CD14-positive monocyte (primary cell): ENCODE data around the gene DLK1. TPM values are rescaled to one million over a fixed set of nuclear protein-coding genes. Genes with fewer than 3 reads are reported as not detected.

ENCODE experiments used
- DNase-seq, 3 donors: peaks; one replicate each; pipeline ENCODE4 v3.0.0-alpha.2; 2011 to 2022
- H2AFZ ChIP-seq: 2 replicates; pipeline ENCODE4 v1.6.0; 2012; ENCODE audit warnings: mild to moderate bottlenecking, low read depth, low read length, inconsistent platforms; ENCODE audit not compliant: insufficient read depth, poor library complexity, severe bottlenecking
- H3K27ac ChIP-seq, 2 donors: 1 replicate in 1 of 2; 2 replicates in 1 of 2; pipeline ENCODE4 v1.5.1; 2012 to 2013; ENCODE audit warnings: low read length in 2 of 2, control low read depth in 1 of 2, inconsistent platforms in 1 of 2, low read depth in 1 of 2, mild to moderate bottlenecking in 1 of 2
- H3K27me3 ChIP-seq, 2 donors: one replicate each; pipeline versions ENCODE4 v1.6.0 to v1.6.1; 2011 to 2013; ENCODE audit warnings: low read length in 2 of 2; ENCODE audit not compliant: control insufficient read depth in 2 of 2, insufficient read depth in 2 of 2
- H3K36me3 ChIP-seq, 2 donors: replicated peaks in 1 of 2; 1 replicate in 1 of 2; 2 replicates in 1 of 2; pipeline versions ENCODE4 v1.5.1 to v1.6.1; 2012 to 2013; ENCODE audit warnings: low read length in 2 of 2, control low read depth in 1 of 2, inconsistent platforms in 1 of 2, mild to moderate bottlenecking in 1 of 2; ENCODE audit not compliant: insufficient read depth in 2 of 2, control insufficient read depth in 1 of 2
- H3K4me1 ChIP-seq, 2 donors: 1 replicate in 1 of 2; 2 replicates in 1 of 2; pipeline versions ENCODE4 v1.5.1 to v1.6.1; 2012 to 2013; ENCODE audit warnings: low read length in 2 of 2, control low read depth in 1 of 2, inconsistent platforms in 1 of 2, mild to moderate bottlenecking in 1 of 2, moderate library complexity in 1 of 2; ENCODE audit not compliant: insufficient read depth in 2 of 2, control insufficient read depth in 1 of 2
- H3K4me2 ChIP-seq: replicated peaks from 2 replicates; pipeline ENCODE3; 2012; ENCODE audit warnings: low read length, moderate library complexity, mild to moderate bottlenecking; ENCODE audit not compliant: poor library complexity, severe bottlenecking; ENCODE audit errors: extremely low read depth
- H3K4me3 ChIP-seq, 3 experiments: fragments of 200-600 bp in 1 of 3; sonication (generic) in 1 of 3; replicated peaks in 1 of 3; 1 replicate in 2 of 3; 2 replicates in 1 of 3; pipeline ENCODE4 v1.5.1; 2011 to 2013; ENCODE audit warnings: low read length in 3 of 3, mild to moderate bottlenecking in 3 of 3, control low read depth in 2 of 3, low read depth in 2 of 3, inconsistent platforms in 1 of 3, moderate library complexity in 1 of 3
- H3K79me2 ChIP-seq: 2 replicates; pipeline ENCODE4 v1.6.0; 2012; ENCODE audit warnings: mild to moderate bottlenecking, control low read depth, inconsistent platforms, low read length, moderate library complexity; ENCODE audit not compliant: insufficient read depth
- H3K9ac ChIP-seq: 2 replicates; pipeline ENCODE4 v1.6.0; 2017; ENCODE audit warnings: low read length, mild to moderate bottlenecking; ENCODE audit not compliant: insufficient read depth, poor library complexity, severe bottlenecking
- H3K9me3 ChIP-seq, 2 donors: replicated peaks in 1 of 2; 1 replicate in 1 of 2; 2 replicates in 1 of 2; pipeline versions ENCODE4 v1.5.1 to v1.6.1; 2012 to 2013; ENCODE audit warnings: low read length in 2 of 2, control low read depth in 1 of 2; ENCODE audit not compliant: control insufficient read depth in 1 of 2, insufficient read depth in 1 of 2
- H4K20me1 ChIP-seq: 2 replicates; pipeline ENCODE4 v1.6.0; 2012; ENCODE audit warnings: mild to moderate bottlenecking, low read length, control low read depth, moderate library complexity; ENCODE audit not compliant: insufficient read depth
- H3K27ac Mint-ChIP-seq, 7 donors: one replicate each; pipeline ENCODE4 v1.8.0; 2020; ENCODE audit warnings: mild to moderate bottlenecking in 7 of 7, mixed read lengths in 7 of 7, moderate library complexity in 6 of 7, inconsistent platforms in 2 of 7
- H3K27me3 Mint-ChIP-seq, 3 donors: one replicate each; pipeline ENCODE4 v1.8.0; 2021 to 2022; ENCODE audit warnings: low read depth in 3 of 3, mild to moderate bottlenecking in 3 of 3, mixed read lengths in 3 of 3, moderate library complexity in 3 of 3, inconsistent platforms in 1 of 3
- H3K36me3 Mint-ChIP-seq, 2 donors: one replicate each; pipeline ENCODE4 v1.8.0; 2020; ENCODE audit warnings: mixed read lengths in 2 of 2, inconsistent platforms in 1 of 2, mild to moderate bottlenecking in 1 of 2
- H3K4me1 Mint-ChIP-seq: one replicate; pipeline ENCODE4 v1.8.0; 2020; ENCODE audit warnings: mild to moderate bottlenecking, mixed read lengths
- H3K4me3 Mint-ChIP-seq, 2 donors: one replicate each; pipeline ENCODE4 v1.8.0; 2020; ENCODE audit warnings: mild to moderate bottlenecking in 2 of 2, mixed read lengths in 2 of 2, moderate library complexity in 1 of 2
- H3K9me3 Mint-ChIP-seq, 7 donors: one replicate each; pipeline ENCODE4 v1.8.0; 2020 to 2022; ENCODE audit warnings: mixed read lengths in 7 of 7, mild to moderate bottlenecking in 6 of 7, moderate library complexity in 6 of 7, inconsistent platforms in 2 of 7
- CTCF ChIP-seq: fragments of 200-600 bp; IDR thresholded peaks from one replicate; pipeline ENCODE4 v1.8.0; 2022; ENCODE audit warnings: antibody characterized with exemption, mild to moderate bottlenecking
- WGBS: methylation state at CpG from one replicate; pipeline ENCODE4 v1.1.5; 2013; ENCODE audit warnings: missing lambda C conversion rate; ENCODE audit not compliant: insufficient coverage; 5-methylcytosine and 5-hydroxymethylcytosine counted together
- intact Hi-C, 2 donors: fragments of 100-400 bp; cut with micrococcal nuclease; formaldehyde crosslinking; loops; one replicate each; pipeline versions ENCODE4 v1.15.0 to v1.15.1; 2023
- polyA plus RNA-seq, 3 donors: library from polyadenylated mRNA; depleted of rRNA in 1 of 3; unstranded in 2 of 3; stranded (reverse) in 1 of 3; fragments of 300-500 nt in 2 of 3; fragments of >200 nt in 1 of 3; fragmentation: Illumina TruSeq in 2 of 3; gene quantifications; 1 replicate in 2 of 3; 2 replicates in 1 of 3; pipeline ENCODE4 v1.2.3, GENCODE V29; 2012 to 2021

DLK1 gene
- polyA plus RNA-seq, 3 donors, result 0.04 TPM; not detected in 2

- Histone ChIP-seq H3K4me2 (no peak overlapping the region), H3K4me3 (no peak overlapping the region), H2AFZ (no peak overlapping the region), H3K9ac (no peak overlapping the region), H3K79me2 (no peaks in the 10 kb centered on the region), H3K4me1 (no peaks in the 10 kb centered on the region), H4K20me1 (no peaks in the 10 kb centered on the region), H3K36me3 (no peaks in the 10 kb centered on the region), H3K27ac (no peak overlapping the region), H3K27me3 (peaks cover 8 to 37% of the 10 kb centered on the region in 2 donors), H3K9me3 (peaks cover 0 to 13% of the 10 kb centered on the region in 2 donors)
- intact Hi-C loops, result no loop called here
- Mint-ChIP-seq H3K27me3 (peaks cover 39 to 43% (median 42%) of the 10 kb centered on the region in 3 donors), H3K27ac (no peak overlapping the region), H3K9me3 (peaks cover 0 to 8% (median 0%) of the 10 kb centered on the region in 7 donors), H3K4me1 (peaks cover 4% of the 10 kb centered on the region), H3K4me3 (peak overlapping the region in 1 of 2 donors; percentile 38), H3K36me3 (no peaks in the 10 kb centered on the region)
- no peak for TF ChIP-seq CTCF
- WGBS, result 97% methylated on average over 11 of the region's 15 CpGs
- no peak for DNase-seq
Measured at GRCh38 chr14:100730581-100730980, 3.9 kb downstream of the DLK1 start.

GRCh38 chr14:100731011-100731670 is 4.4 kb downstream of the DLK1 start:
- 94% methylated on average over 2 of the region's 7 CpGs for WGBS
- Histone ChIP-seq H3K4me1 (no peaks in the 10 kb centered on the region), H3K4me3 (no peak overlapping the region), H3K79me2 (no peaks in the 10 kb centered on the region), H4K20me1 (no peaks in the 10 kb centered on the region), H3K36me3 (no peaks in the 10 kb centered on the region), H3K4me2 (no peak overlapping the region), H3K9me3 (peaks cover 0 to 8% of the 10 kb centered on the region in 2 donors), H3K27me3 (peaks cover 8 to 32% of the 10 kb centered on the region in 2 donors), H3K9ac (no peak overlapping the region), H3K27ac (no peak overlapping the region), H2AFZ (no peak overlapping the region)
- no peak overlapping the region for H3K27ac Mint-ChIP-seq
- no peak overlapping the region for H3K4me3 Mint-ChIP-seq
- H3K36me3 Mint-ChIP-seq, result no peaks in the 10 kb centered on the region
- intact Hi-C loops, result no loop called here
- H3K27me3 Mint-ChIP-seq, result peaks cover 33 to 39% (median 36%) of the 10 kb centered on the region in 3 donors
- peaks cover 4% of the 10 kb centered on the region for H3K4me1 Mint-ChIP-seq
- H3K9me3 Mint-ChIP-seq, result peaks cover 0 to 6% (median 0%) of the 10 kb centered on the region in 7 donors
- TF ChIP-seq CTCF, result no peak
- no peak for DNase-seq
